ENCODE data around the gene MSRB2.

MSRB2 gene

GRCh38 chr10:23114228-23114850, 19.0 kb downstream of the MSRB2 start:
- DNase-seq: no peak

GRCh38 chr10:23116486-23117205, 21.3 kb downstream of the MSRB2 start:
- no peak for DNase-seq

GRCh38 chr10:23120001-23120934, 24.9 kb downstream of the MSRB2 start:
- no peak for DNase-seq

GRCh38 chr10:23121135-23121534, 25.8 kb downstream of the MSRB2 start:
- no peak for DNase-seq

GRCh38 chr10:23136462-23136861, 41.1 kb downstream of the MSRB2 start:
- DNase-seq: no peak

- no peak for DNase-seq
Observed at GRCh38 chr10:23139677-23140076, 44.3 kb downstream of the MSRB2 start.

- no peak for DNase-seq
Observed at GRCh38 chr10:23141995-23142394, 46.6 kb downstream of the MSRB2 start.

GRCh38 chr10:23146258-23146657, 50.9 kb downstream of the MSRB2 start:
- no peak for DNase-seq

- no peak for DNase-seq
Observed at GRCh38 chr10:23147035-23147434, 51.7 kb downstream of the MSRB2 start.

- DNase-seq: no peak
Observed at GRCh38 chr10:23148214-23148613, 52.8 kb downstream of the MSRB2 start.

- no peak for DNase-seq
Observed at GRCh38 chr10:23150091-23150490, 54.7 kb downstream of the MSRB2 start.

- no peak for DNase-seq
Observed at GRCh38 chr10:23150610-23151009, 55.2 kb downstream of the MSRB2 start.

- no peak for DNase-seq
Observed at GRCh38 chr10:23151071-23151470, 55.7 kb downstream of the MSRB2 start.

- no peak for DNase-seq
Observed at GRCh38 chr10:23155169-23155568, 59.8 kb downstream of the MSRB2 start.

- no peak for DNase-seq
Observed at GRCh38 chr10:23156447-23157150, 61.2 kb downstream of the MSRB2 start.

GRCh38 chr10:23157239-23157681, 61.9 kb downstream of the MSRB2 start:
- DNase-seq: no peak

GRCh38 chr10:23157691-23158369, 62.5 kb downstream of the MSRB2 start:
- DNase-seq: peak; percentile 44

GRCh38 chr10:23158370-23158769, 63.0 kb downstream of the MSRB2 start:
- DNase-seq: peak; percentile 49

- peak; percentile 34 for DNase-seq
Observed at GRCh38 chr10:23171232-23171876, 76.0 kb downstream of the MSRB2 start.

Data from fibroblast of skin of right quadriceps (primary cell).